NCI-H82 treated with DMSO at 0.1 percent for 48 hours (cell line): ENCODE measurements around the gene LSAMP.

Experiments used
- DNase-seq: peaks from one replicate; lab custom pipeline; 2025; ENCODE audit not compliant: unreplicated experiment; lab: John Stamatoyannopoulos, UW

The LSAMP gene

GRCh38 chr3:115913069-115913686, 532.1 kb downstream of the LSAMP start:
- DNase-seq, result no peak

DNA sequence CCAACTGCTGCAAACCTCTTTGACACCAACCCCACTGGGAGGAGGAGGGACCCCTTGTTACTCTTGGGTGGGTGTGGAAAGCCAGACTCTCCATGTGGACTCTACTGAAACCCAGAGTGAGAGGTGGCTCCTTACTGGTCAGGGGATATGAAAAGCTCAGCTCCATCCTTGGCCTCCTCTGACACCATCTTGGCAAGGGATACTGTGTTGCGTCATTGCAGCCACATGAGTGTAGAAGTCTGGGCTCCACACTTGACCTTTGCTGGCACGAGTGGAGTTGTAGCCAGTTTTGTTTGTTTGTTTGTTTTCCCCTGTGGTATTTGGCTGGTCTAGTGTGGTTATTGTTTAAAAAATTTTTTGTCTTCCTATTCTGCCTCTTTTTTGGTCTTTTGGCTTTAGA, 532.9 kb downstream of the LSAMP start:
- no peak for DNase-seq

- DNase-seq, result no peak
Observed at GRCh38 chr3:115905871-115906270, 539.4 kb downstream of the LSAMP start.

DNA sequence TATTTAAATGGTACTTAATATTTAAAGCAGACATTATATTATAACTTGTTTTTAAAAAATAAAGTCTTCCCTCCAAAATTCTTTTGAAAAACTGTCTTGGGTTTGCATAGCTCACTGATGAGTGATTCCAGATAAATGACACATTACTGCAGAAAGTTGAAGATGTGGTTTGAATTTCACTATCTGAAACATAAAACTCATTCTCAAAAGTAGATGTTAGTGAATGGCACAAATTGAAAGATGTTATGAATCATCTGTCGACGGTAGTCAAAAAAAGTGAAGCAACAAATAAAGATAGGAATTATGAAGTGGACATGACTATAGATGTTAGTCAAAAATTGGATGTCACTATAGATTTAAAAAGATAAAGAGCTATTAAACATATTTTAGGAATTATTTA, 541.4 kb downstream of the LSAMP start:
- no peak for DNase-seq

DNA sequence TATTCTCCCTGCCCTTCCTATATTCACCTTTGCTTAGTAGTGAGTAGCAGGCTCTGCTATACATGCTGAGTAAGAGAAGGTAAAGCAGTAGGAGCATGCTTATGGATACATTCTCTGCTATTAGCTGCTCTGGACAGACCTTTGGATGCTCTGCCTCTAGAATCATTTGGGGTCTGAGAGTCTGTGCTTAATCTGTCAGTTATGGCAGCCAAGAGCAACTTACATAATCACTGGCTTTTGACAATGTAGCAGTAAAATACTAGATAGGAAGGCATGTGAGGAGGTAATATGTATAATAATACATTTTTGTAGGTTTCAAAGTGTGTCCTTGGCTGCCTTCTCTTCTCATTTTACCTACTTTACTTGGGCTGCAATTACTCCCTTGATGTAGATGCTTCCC, 544.3 kb downstream of the LSAMP start:
- no peak for DNase-seq

- no peak for DNase-seq
Observed at GRCh38 chr3:115899535-115899934, 545.8 kb downstream of the LSAMP start.

- no peak for DNase-seq
Observed at GRCh38 chr3:115898656-115899410, 546.5 kb downstream of the LSAMP start.

DNA sequence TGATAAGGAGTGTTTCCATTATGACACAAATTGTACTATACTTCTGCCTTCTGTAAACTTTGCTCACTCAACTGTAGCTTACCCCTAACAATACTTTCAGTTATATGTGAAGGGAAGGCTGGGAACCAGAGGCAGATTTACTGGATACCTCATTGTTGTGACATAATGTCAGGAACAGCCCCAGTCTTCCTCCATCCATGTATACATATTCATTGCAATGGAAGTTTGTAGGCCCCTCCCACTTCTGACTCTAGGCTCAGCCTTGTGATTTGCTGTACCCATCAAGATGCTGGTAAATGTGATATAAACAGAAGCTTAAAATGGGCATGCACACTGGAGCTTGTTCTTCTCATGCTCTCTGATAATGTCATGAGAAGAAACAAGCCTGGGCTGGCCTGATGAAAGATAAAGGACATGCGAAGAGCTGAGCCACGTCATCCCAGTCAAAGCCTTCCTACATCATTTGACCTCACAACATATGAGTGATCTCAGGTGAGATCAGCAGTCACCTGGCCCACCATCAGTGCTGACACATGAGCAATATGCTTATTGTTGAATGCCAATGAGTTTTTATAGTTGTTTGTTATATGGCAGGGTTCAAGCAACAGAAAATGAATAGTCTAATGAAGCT, 554.2 kb downstream of the LSAMP start:
- no peak for DNase-seq

- DNase-seq, result no peak
Observed at GRCh38 chr3:115890579-115890978, 554.7 kb downstream of the LSAMP start.

GRCh38 chr3:115885621-115886020, 559.7 kb downstream of the LSAMP start:
- no peak for DNase-seq

- DNase-seq, result no peak
Observed at GRCh38 chr3:115877615-115877899, 567.7 kb downstream of the LSAMP start.

DNA sequence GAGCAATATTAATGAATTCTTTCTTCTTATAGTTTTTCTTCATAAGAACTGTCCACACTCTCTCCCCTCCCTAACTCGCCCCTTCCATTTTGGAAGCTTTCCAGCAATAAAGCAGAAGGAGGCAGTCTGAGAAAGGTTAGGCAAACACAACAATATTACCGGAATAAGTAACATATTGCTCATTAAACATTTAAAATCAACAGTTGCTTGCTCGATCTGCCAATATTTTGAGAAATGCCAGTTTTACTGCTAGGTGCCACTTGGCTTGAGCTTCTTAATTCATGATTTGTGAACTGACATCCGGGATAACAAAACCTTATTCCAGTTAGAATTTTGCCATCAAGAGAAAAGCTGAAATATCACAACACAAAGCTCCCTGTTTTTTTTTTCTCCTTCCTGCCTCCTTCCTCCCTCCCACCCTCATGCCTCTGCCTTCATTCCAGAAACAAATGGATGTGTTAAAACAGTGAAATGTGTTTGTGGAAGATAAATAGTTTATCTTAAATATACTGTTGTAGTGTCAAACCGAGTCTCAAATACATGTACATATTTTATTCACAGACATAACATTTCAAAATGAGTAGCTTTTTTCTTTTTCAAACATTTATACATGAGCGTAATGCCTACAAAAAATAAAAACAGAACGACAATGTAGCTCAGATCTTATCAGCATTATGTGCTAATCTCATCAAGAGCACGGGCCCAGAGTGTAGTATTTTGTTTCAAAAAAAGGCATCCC, 568.2 kb downstream of the LSAMP start:
- no peak for DNase-seq

- no peak for DNase-seq
Observed at GRCh38 chr3:115875460-115875859, 569.8 kb downstream of the LSAMP start.

- DNase-seq, result no peak
Observed at GRCh38 chr3:115871735-115872134, 573.6 kb downstream of the LSAMP start.

GRCh38 chr3:115864911-115865310, 580.4 kb downstream of the LSAMP start:
- no peak for DNase-seq

GRCh38 chr3:115862849-115863248, 582.4 kb downstream of the LSAMP start:
- DNase-seq, result no peak

- DNase-seq, result peak; percentile 47
Observed at GRCh38 chr3:115862099-115862498, 583.2 kb downstream of the LSAMP start.

DNA sequence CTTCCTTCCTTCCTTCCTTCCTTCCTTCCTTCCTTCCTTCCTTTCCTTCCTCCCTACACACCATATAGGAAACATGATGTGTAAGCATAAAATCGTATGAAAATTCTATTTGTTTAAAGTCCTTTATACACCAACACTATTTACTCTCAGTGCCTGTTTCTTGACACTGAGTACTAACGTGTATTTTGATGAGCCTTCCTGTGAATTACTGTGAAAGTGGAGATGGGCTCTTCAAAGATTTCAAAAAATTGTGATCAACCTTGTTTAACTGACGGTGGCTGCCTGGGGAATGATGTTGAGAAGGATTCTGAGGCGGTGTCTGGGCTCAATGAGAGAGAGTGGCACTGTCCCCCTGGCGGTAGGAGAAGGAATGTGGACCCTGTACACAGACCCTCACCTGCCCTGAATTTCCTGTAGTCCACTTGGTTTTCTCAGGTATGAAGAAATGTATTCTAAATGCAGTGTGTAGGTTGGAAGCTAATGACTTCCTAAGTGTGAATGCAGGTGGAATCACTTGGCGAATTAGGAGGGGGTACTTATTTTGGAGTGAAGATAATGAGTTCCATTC, 584.0 kb downstream of the LSAMP start:
- no peak for DNase-seq

- no peak for DNase-seq
Observed at GRCh38 chr3:115860766-115861165, 584.5 kb downstream of the LSAMP start.

- DNase-seq, result no peak
Observed at GRCh38 chr3:115859002-115859807, 586.1 kb downstream of the LSAMP start.
